Stimulated activated naive CD4-positive, alpha-beta T cell (primary cell): ENCODE results near the gene TMEM42.

Source experiments
- DNase-seq, 6 experiments: peaks; one replicate each; lab custom pipeline; 2025; lab: John Stamatoyannopoulos, UW

TMEM42 gene

GRCh38 chr3:44910693-44911092 is 49.0 kb downstream of the TMEM42 start:
- DNase-seq, result no peak

DNA sequence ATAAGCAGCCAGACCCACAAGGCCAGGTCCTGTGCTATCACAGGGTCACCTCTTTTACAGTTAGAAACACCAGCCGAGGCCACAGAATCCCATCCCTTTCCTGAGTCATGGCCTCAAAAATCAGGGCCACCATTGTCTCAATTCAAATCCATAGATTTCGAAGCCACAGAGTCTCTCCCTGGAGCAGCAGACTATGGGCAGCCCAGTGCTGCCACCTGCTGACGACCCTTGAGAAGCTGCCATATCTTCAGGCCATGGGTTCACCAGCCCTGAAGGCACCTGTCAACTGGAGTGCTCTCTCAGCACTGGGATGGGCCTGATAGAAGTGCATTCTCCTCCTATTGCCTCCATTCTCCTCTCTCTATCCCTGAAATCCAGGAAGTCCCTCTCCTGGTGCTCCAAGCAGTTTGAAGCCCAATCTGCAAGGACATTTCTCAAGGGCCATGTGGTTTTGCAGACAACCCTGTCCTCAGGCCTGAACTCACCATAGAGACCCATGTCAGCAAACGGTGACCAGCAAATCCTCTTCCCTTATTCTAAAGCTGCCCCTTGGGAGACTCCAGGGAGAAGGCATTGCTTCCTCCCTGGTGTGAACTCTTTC is 52.3 kb downstream of the TMEM42 start:
- peak; percentile 6 to 63 (median 49) for DNase-seq

DNA sequence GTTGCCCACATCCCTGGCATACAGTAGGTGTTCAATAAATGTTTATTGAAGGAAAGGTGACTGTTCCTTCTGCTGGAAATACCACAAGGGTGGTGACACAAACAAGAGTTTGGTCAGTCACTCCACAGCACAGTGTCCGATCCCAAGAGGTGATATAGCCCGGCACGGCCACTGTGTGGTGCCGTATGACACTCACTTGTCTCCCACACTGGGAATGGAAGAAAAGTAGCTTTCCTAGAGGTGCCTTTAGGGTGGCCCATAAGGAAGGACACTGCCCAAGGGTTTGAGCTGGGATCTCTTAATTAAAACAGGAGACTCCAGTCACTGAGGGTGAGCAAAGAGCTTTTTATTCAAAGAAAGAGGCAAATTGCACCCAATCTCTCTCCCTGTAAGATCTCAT is 53.2 kb downstream of the TMEM42 start:
- DNase-seq, result no peak
